Prostate gland (tissue), 2 donors: Measurements from ENCODE around the gene PRRT1B.

ENCODE experiments used
- CTCF ChIP-seq, 4 experiments: fragments of 200-600 bp in 2 of 4; fragments of 450-650 bp in 2 of 4; sonication (generic) in 2 of 4; IDR thresholded peaks; 1 replicate in 3 of 4; 2 replicates in 1 of 4; pipeline ENCODE4 v1.5.1; 2016 to 2019; ENCODE audit warnings: antibody characterized with exemption in 4 of 4, mild to moderate bottlenecking in 2 of 4, moderate library complexity in 2 of 4
- POLR2A ChIP-seq: fragments of 450-650 bp; IDR thresholded peaks from one replicate; pipeline ENCODE4 v1.6.1; 2016; ENCODE audit warnings: antibody characterized with exemption, mild to moderate bottlenecking

DNA sequence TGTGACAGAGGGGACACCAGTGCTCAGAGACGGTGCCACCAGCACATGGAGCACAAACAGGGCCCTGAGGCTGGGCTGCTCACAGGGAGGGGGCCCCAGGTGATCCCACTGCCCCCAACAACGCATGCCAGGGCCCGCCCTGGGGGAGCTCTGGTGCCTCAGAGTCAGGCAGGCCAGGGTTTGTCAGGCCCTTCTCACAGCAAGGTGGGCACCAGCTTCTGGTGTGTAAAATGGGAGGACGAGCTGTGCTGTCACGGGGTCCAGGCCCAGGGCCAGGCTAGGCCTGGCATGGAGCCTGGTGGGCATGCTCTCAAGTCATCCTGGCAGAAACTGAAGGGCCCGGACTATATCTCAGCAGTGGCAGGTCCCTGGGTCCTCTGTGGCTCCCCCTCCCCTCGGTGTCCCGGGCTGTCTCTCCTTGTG is 34.5 kb downstream of the PRRT1B start:
- TF ChIP-seq CTCF (IDR thresholded peaks at IDR 0.05) (no peak), POLR2A (no peak)
